ENCODE results near the gene ENPP7. TPM values are rescaled to one million over a fixed set of nuclear protein-coding genes. Genes with fewer than 3 reads are reported as not detected.

ENPP7 gene
- total RNA-seq, 1 donor from 2014 or later, result not detected

DNA sequence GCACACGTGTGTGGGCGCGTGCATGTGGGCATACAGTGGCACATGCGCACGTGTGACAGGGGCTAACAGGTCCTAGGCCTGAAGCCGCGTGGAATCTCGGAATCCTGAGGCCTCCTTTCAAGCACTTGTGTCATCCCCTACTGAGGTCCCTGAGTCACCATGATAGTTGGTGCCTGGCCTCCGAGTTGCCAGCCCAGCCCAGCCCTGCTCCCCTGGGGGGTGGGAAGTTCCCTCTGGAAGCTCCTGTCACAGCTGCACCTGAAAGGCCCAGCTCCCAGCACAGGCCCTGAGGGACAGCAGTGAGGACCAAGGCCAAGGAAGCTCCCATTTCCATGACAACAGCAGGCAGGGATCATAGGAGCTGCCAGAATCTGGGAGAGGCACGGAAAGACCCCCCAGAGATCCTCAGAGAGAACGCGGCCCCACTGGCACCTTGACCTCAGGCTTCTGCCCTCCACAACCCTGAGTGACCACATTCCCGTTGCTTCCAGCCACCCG is 35.4 kb upstream of the ENPP7 start:
- peaks cover 28% of the 10 kb centered on the region for H3K27me3 ChIP-seq (ENCODE audit: control insufficient read depth, insufficient read depth, low read length)
- no peaks in the 10 kb centered on the region for H3K36me3 ChIP-seq (ENCODE audit: control insufficient read depth, insufficient read depth, low read length)
- no peak for DNase-seq (ENCODE audit: low read depth)
- H3K4me3 ChIP-seq (ENCODE audit: low read depth, low read length), result no peak overlapping the region
- TF ChIP-seq, protein P1, sequence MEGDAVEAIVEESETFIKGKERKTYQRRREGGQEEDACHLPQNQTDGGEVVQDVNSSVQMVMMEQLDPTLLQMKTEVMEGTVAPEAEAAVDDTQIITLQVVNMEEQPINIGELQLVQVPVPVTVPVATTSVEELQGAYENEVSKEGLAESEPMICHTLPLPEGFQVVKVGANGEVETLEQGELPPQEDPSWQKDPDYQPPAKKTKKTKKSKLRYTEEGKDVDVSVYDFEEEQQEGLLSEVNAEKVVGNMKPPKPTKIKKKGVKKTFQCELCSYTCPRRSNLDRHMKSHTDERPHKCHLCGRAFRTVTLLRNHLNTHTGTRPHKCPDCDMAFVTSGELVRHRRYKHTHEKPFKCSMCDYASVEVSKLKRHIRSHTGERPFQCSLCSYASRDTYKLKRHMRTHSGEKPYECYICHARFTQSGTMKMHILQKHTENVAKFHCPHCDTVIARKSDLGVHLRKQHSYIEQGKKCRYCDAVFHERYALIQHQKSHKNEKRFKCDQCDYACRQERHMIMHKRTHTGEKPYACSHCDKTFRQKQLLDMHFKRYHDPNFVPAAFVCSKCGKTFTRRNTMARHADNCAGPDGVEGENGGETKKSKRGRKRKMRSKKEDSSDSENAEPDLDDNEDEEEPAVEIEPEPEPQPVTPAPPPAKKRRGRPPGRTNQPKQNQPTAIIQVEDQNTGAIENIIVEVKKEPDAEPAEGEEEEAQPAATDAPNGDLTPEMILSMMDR (IDR thresholded peaks at IDR 0.05; ENCODE audit: insufficient read depth, low read length, poor library complexity, severe bottlenecking), result no peak

DNA sequence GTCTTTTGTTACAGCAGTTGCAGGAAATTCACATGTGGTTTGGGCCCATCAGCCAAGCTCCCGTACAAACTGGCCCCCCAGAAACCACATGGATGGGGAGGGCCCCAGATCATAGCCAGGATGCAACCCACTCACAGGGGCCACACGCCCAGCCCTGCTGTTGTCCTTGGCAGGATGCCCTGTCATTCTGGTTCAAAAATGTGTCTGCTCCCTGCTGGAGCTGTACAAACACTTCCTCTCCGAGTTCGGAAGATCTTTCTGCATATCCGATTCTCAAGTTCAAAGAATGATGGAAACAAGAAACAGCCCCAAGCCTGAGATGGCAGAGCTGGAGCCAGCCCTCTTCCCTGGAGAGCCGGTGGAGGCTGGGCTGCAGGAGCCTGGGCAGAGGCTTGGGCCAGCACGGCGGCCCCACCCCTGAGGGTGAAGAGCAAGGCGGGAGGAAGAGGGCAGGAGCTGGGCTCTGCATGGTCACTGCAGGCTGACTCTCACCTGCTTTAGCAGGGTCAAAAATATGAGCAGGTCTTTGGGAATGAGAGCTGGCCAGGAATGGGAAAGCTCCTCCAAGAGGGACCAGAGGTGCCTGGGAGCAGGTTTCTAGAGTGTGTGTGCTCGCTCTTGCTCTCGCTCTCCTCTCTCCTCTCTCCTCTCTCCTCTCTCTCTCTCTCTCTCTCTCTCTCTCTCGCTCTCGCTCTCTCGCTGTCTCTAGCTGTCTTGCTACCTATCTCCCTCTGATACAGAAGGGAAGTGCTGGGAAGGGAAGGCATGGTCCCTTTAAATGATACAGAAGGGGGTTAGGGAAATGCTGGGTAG is 34.7 kb upstream of the ENPP7 start:
- Histone ChIP-seq H3K4me3 (ENCODE audit: low read depth, low read length) (no peak overlapping the region), H3K27me3 (ENCODE audit: control insufficient read depth, insufficient read depth, low read length) (peaks cover 27% of the 10 kb centered on the region), H3K36me3 (ENCODE audit: control insufficient read depth, insufficient read depth, low read length) (no peaks in the 10 kb centered on the region)
- DNase-seq (ENCODE audit: low read depth), result no peak
- TF ChIP-seq, protein P1 (IDR thresholded peaks at IDR 0.05; ENCODE audit: insufficient read depth, low read length, poor library complexity, severe bottlenecking), result no peak

GRCh38 chr17:79696610-79696982 is 34.1 kb upstream of the ENPP7 start:
- no peak overlapping the region for H3K4me3 ChIP-seq (ENCODE audit: low read depth, low read length)
- H3K27me3 ChIP-seq (ENCODE audit: control insufficient read depth, insufficient read depth, low read length), result peaks cover 26% of the 10 kb centered on the region
- TF ChIP-seq, protein P1 (IDR thresholded peaks at IDR 0.05; ENCODE audit: insufficient read depth, low read length, poor library complexity, severe bottlenecking), result no peak
- DNase-seq (ENCODE audit: low read depth), result no peak
- no peaks in the 10 kb centered on the region for H3K36me3 ChIP-seq (ENCODE audit: control insufficient read depth, insufficient read depth, low read length)

- peaks cover 35% of the 10 kb centered on the region for H3K27me3 ChIP-seq (ENCODE audit: control insufficient read depth, insufficient read depth, low read length)
- no peak overlapping the region for H3K4me3 ChIP-seq (ENCODE audit: low read depth, low read length)
- no peaks in the 10 kb centered on the region for H3K36me3 ChIP-seq (ENCODE audit: control insufficient read depth, insufficient read depth, low read length)
- TF ChIP-seq, protein P1 (IDR thresholded peaks at IDR 0.05; ENCODE audit: insufficient read depth, low read length, poor library complexity, severe bottlenecking), result no peak
- no peak for DNase-seq (ENCODE audit: low read depth)
Measured at GRCh38 chr17:79698146-79698846, 32.4 kb upstream of the ENPP7 start.

DNA sequence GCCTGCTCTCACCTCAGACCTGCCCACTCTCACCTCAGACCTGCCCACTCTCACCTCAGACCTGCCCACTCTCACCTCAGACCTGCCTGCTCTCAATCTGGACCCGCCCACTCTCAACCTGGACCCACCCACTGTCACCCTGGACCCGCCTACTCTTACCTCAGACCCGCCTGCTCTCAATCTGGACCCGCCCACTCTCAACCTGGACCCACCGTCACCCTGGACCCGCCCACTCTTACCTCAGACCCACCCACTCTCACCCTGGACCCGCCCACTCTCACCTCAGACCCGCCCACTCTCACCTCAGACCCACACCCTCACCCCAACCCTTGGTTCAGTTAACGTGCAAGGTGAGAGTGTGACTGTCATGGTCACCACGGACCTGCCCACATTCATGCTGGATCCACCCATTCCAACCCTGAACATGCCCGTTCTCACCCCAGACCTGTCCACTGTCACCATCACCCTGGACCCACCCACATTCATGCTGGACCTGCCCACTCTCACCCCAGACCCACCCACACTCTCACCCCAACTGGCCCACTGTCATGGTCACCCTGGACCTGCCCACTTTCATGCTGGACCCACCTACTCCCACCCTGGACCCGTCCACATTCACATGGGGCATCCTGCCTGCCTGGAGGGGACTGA is 31.2 kb upstream of the ENPP7 start:
- no peak for DNase-seq (ENCODE audit: low read depth)
- TF ChIP-seq, protein P1 (IDR thresholded peaks at IDR 0.05; ENCODE audit: insufficient read depth, low read length, poor library complexity, severe bottlenecking), result no peak
- Histone ChIP-seq H3K36me3 (ENCODE audit: control insufficient read depth, insufficient read depth, low read length) (no peaks in the 10 kb centered on the region), H3K4me3 (ENCODE audit: low read depth, low read length) (no peak overlapping the region), H3K27me3 (ENCODE audit: control insufficient read depth, insufficient read depth, low read length) (peaks cover 31% of the 10 kb centered on the region)
